Psoas muscle (tissue), 8 donors: Measurements from ENCODE around the gene ID4. TPM values are rescaled to one million over a fixed set of nuclear protein-coding genes. Genes with fewer than 3 reads are reported as not detected.
A peak's percentile ranks its signal among the peaks of the same experiment; 100 is the strongest.
"Not testable (repeated sequence)": the region's sequence is repeated elsewhere in the genome, so short reads cannot be mapped to it uniquely, and the experiment has no call there.

Source experiments
- ATAC-seq, 4 donors: fragments of 200-7000 bp; cut with Tn5 transposase; one replicate each; pipeline ENCODE4 v1.9.1; 2020; ENCODE audit warnings: moderate library complexity in 3 of 4, mild to moderate bottlenecking in 2 of 4
- DNase-seq, 2 donors: peaks; one replicate each; pipeline ENCODE4 v3.0.0-alpha.2; 2020
- H3K27ac ChIP-seq: fragments of 200-600 bp; one replicate; pipeline ENCODE4 v1.8.0; 2022
- H3K27me3 ChIP-seq, 3 donors: fragments of 200-600 bp in 1 of 3; one replicate each; pipeline versions ENCODE4 v1.6.1 to v1.8.0; 2013 to 2022; ENCODE audit warnings: low read length in 2 of 3, mild to moderate bottlenecking in 2 of 3, moderate library complexity in 1 of 3; ENCODE audit not compliant: insufficient read depth in 3 of 3
- H3K36me3 ChIP-seq, 2 donors: fragments of 200-600 bp in 1 of 2; one replicate each; pipeline versions ENCODE4 v1.6.1 to v1.8.0; 2013 to 2022; ENCODE audit warnings: low read depth in 1 of 2, mild to moderate bottlenecking in 1 of 2, moderate library complexity in 1 of 2; ENCODE audit not compliant: insufficient read depth in 1 of 2
- H3K4me1 ChIP-seq: fragments of 200-600 bp; one replicate; pipeline ENCODE4 v1.8.0; 2022
- H3K4me3 ChIP-seq: fragments of 200-600 bp; one replicate; pipeline ENCODE4 v1.8.0; 2022; ENCODE audit warnings: mild to moderate bottlenecking
- H3K9me3 ChIP-seq: fragments of 200-600 bp; one replicate; pipeline ENCODE4 v1.8.0; 2022
- WGBS, 3 donors: extraction: QIAGEN DNeasy Blood & Tissue Kit; methylation state at CpG; one replicate each; pipeline versions ENCODE4 v1.1.6 to v1.1.7; 2013; 5-methylcytosine and 5-hydroxymethylcytosine counted together
- intact Hi-C, 2 donors: fragments of 100-400 bp; cut with DNase I; formaldehyde crosslinking; loops; one replicate each; pipeline versions ENCODE4 v1.11.0 to v1.14.2; 2022
- polyA plus RNA-seq, 3 donors: library from polyadenylated mRNA; stranded (reverse); fragments of 200-250 nt; gene quantifications; one replicate each; pipeline ENCODE4 v1.2.3, GENCODE V29; 2013
- total RNA-seq, 4 donors: library from RNA; stranded (reverse); fragmentation: NEBNext Ultra II Directional in 2 of 4; extraction: Animal tissue kit (Norgen Biotek cat#: 25700) in 2 of 4; gene quantifications; one replicate each; pipeline versions ENCODE4 v1.2.1 to v1.2.4, GENCODE V29; 2021 to 2023
- TF ChIP-seq, protein P1 (sequence below): fragments of 200-600 bp; IDR thresholded peaks from one replicate; pipeline ENCODE4 v1.8.0; 2022; ENCODE audit warnings: antibody characterized with exemption
- donor health status: healthy with polysubstance abuse.
- donor health status: DM: no; HTN: no; CAD: no; lungs with moderate emphysema.
- donor health status: Bipolar disorder and iron deficiency.
- donor health status: healthy.
- donor health status: DM: yes; HTN: yes; CAD: no.
- donor health status: DM: no; HTN: no; CAD: no.
- donor health status: DM: no; HTN: no; CAD: no.
- donor health status: DM: yes; HTN: yes; CAD: no.

Gene ID4
- total and polyA plus RNA-seq, 7 donors, result 0.61 to 3.1 (median 1.3) TPM

GRCh38 chr6:19851241-19852089 lies 14.3 kb downstream of the ID4 start:
- Histone ChIP-seq H3K27ac (no peak overlapping the region), H3K4me3 (no peak overlapping the region), H3K4me1 (no peaks in the 10 kb centered on the region), H3K9me3 (no peaks in the 10 kb centered on the region), H3K36me3 (no peaks in the 10 kb centered on the region), H3K27me3 (no peaks in the 10 kb centered on the region)
- TF ChIP-seq, protein P1, sequence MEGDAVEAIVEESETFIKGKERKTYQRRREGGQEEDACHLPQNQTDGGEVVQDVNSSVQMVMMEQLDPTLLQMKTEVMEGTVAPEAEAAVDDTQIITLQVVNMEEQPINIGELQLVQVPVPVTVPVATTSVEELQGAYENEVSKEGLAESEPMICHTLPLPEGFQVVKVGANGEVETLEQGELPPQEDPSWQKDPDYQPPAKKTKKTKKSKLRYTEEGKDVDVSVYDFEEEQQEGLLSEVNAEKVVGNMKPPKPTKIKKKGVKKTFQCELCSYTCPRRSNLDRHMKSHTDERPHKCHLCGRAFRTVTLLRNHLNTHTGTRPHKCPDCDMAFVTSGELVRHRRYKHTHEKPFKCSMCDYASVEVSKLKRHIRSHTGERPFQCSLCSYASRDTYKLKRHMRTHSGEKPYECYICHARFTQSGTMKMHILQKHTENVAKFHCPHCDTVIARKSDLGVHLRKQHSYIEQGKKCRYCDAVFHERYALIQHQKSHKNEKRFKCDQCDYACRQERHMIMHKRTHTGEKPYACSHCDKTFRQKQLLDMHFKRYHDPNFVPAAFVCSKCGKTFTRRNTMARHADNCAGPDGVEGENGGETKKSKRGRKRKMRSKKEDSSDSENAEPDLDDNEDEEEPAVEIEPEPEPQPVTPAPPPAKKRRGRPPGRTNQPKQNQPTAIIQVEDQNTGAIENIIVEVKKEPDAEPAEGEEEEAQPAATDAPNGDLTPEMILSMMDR, result peak; percentile 88
- intact Hi-C loops, result loop anchor here in 1 of 2 donors (5.0 to 10.0 kb wide), 3 partner anchors 39 to 1257 kb away; no protein-coding TSS in a partner anchor
- DNase-seq (no peak), ATAC-seq (peak; percentile 73 to 84 (median 79))
- WGBS, 3 donors, result 33 to 39% (median 38%) methylated on average over 10 of the region's 10 CpGs

GRCh38 chr6:19852090-19852457 lies 14.9 kb downstream of the ID4 start:
- DNase-seq, result no peak
- Histone ChIP-seq H3K27ac (no peak overlapping the region), H3K9me3 (no peaks in the 10 kb centered on the region), H3K4me3 (no peak overlapping the region), H3K4me1 (no peaks in the 10 kb centered on the region), H3K36me3 (no peaks in the 10 kb centered on the region), H3K27me3 (no peaks in the 10 kb centered on the region)
- no peak for ATAC-seq
- intact Hi-C loops, result loop anchor here in 1 of 2 donors (5.0 to 10.0 kb wide), 3 partner anchors 40 to 1257 kb away; no protein-coding TSS in a partner anchor
- WGBS, 3 donors, result 86 to 95% (median 94%) methylated on average over 2 of the region's 2 CpGs
- TF ChIP-seq, protein P1, result no peak

DNA sequence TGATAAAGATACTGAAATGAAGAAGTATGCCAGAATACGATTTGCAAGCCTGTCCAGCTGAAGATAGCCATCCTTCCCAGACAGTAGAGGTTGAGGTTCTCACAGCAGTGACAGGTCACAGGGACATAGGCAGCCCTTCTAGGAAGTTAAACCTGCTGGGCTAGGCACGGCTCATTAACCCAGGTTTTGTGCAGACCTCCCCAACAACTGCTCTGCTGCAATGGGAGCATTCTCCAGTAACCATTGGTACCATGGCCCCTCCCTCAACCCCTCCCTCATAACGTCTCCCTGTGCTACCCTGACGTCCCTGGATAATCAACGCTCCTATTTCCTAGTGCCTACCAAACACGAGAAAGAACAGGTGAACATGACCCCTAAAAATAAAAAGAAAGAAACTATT lies 15.8 kb downstream of the ID4 start:
- no peaks in the 10 kb centered on the region for H3K36me3 ChIP-seq
- intact Hi-C loops, result loop anchor here in 1 of 2 donors (5.0 to 10.0 kb wide), 3 partner anchors 41 to 1258 kb away; no protein-coding TSS in a partner anchor
- WGBS, 3 donors, result 65 to 73% (median 71%) methylated on average over 6 of the region's 6 CpGs
- ATAC-seq, result no peak
- no peaks in the 10 kb centered on the region for H3K4me1 ChIP-seq
- no peak overlapping the region for H3K4me3 ChIP-seq
- H3K9me3 ChIP-seq, result no peaks in the 10 kb centered on the region
- TF ChIP-seq, protein P1, result no peak
- H3K27ac ChIP-seq, result no peak overlapping the region
- no peaks in the 10 kb centered on the region for H3K27me3 ChIP-seq
- DNase-seq, result no peak

DNA sequence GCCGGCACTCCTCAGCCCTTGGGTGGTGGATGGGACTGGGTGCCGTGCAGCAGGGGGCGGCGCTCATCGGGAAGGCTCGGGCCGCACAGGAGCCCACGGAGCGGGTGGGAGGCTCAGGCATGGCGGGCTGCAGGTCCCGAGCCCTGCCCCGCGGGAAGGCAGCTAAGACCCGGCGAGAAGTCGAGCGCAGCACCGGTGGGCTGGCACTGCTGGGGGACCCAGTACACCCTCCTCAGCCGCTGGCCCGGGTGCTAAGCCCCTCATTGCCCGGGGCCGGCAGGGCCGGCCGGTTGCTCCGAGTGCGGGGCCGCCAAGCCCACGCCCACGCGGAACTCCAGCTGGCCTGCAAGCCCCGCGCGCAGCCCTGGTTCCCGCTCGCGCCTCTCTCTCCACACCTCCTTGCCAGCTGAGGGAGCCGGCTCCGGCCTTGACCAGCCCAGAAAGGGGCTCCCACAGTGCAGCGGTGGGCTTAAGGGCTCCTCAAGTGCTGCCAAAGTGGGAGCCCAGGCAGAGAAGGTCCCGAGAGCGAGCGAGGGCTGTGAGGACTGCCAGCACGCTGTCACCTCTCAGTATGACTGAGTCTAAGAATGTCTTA lies 17.3 kb downstream of the ID4 start:
- ATAC-seq, H3K9me3 ChIP-seq, H3K4me1 ChIP-seq, H3K4me3 ChIP-seq, H3K27ac ChIP-seq, DNase-seq, H3K36me3 ChIP-seq, H3K27me3 ChIP-seq: not testable (repeated sequence)
- 95 to 98% (median 95%) methylated on average over 26 to 43 of the region's 43 CpGs for WGBS, 3 donors
- intact Hi-C loops, result loop anchor here in 1 of 2 donors (5.0 to 10.0 kb wide), 3 partner anchors 42 to 1260 kb away; no protein-coding TSS in a partner anchor

- intact Hi-C loops, result loop anchor here in 1 of 2 donors (10.0 kb wide), 2 partner anchors 861 to 1261 kb away; no protein-coding TSS in a partner anchor
- no peak overlapping the region for H3K27ac ChIP-seq
- no peak for ATAC-seq
- no peaks in the 10 kb centered on the region for H3K9me3 ChIP-seq
- H3K4me1 ChIP-seq, result no peaks in the 10 kb centered on the region
- DNase-seq, result no peak
- no peak overlapping the region for H3K4me3 ChIP-seq
- no peaks in the 10 kb centered on the region for H3K36me3 ChIP-seq
- TF ChIP-seq, protein P1, result no peak
- no peaks in the 10 kb centered on the region for H3K27me3 ChIP-seq
- WGBS, 3 donors, result 84 to 89% (median 88%) methylated on average over 8 of the region's 8 CpGs
Measured at GRCh38 chr6:19855536-19855935, 18.4 kb downstream of the ID4 start.
